H1 (cell line): Measurements from ENCODE around the gene AGT. TPM values are rescaled to one million over a fixed set of nuclear protein-coding genes. Genes with fewer than 3 reads are reported as not detected.

Experiments
- CHD2 ChIP-seq: IDR thresholded peaks from 2 replicates; pipeline ENCODE4 v1.6.1; 2012; ENCODE audit warnings: low read length, improper control_type of control experiment
- EP300 ChIP-seq, 2 experiments: IDR thresholded peaks; 1 replicate in 1 of 2; 2 replicates in 1 of 2; pipeline ENCODE4 v1.6.1; 2011 to 2012; ENCODE audit warnings: low read depth in 2 of 2, low read length in 2 of 2, mild to moderate bottlenecking in 2 of 2, borderline replicate concordance in 1 of 2, inconsistent platforms in 1 of 2, moderate library complexity in 1 of 2
- JUND ChIP-seq: IDR thresholded peaks from 2 replicates; pipeline ENCODE4 v1.6.1; 2011; ENCODE audit warnings: mild to moderate bottlenecking, improper control_type of control experiment, low read length
- KDM5A ChIP-seq: fragments of 200-600 bp; IDR thresholded peaks from 2 replicates; pipeline ENCODE4 v1.7.1; 2012; ENCODE audit warnings: mild to moderate bottlenecking, low read length, inconsistent platforms, mixed read lengths
- SIN3A ChIP-seq, 2 experiments: IDR thresholded peaks in 1 of 2; conservative IDR thresholded peaks in 1 of 2; 2 replicates each; pipeline ENCODE4 v1.6.1; 2011 to 2012; ENCODE audit warnings: low read length in 2 of 2, improper control_type of control experiment in 1 of 2, low read depth in 1 of 2, mild to moderate bottlenecking in 1 of 2
- SIX5 ChIP-seq: IDR thresholded peaks from 2 replicates; pipeline ENCODE4 v1.6.1; 2011; ENCODE audit warnings: mild to moderate bottlenecking, low read depth, low read length
- polyA plus RNA-seq, 7 experiments: library from polyadenylated mRNA; depleted of rRNA in 3 of 7; stranded (reverse) in 5 of 7; unstranded in 2 of 7; fragments of >200 nt in 5 of 7; fragments of 200-250 nt in 2 of 7; gene quantifications; 1 replicate in 5 of 7; 2 replicates in 1 of 7; 4 replicates in 1 of 7; pipeline versions ENCODE4 v1.2.1 to v1.2.3, GENCODE V29; 2011 to 2013; ENCODE audit warnings: missing spikeins in 2 of 7, mixed read lengths in 2 of 7
- total RNA-seq: library from RNA; stranded (reverse); fragmentation: NEBNext Ultra II Directional; extraction: Animal tissue kit (Norgen Biotek cat#: 25700); gene quantifications from 2 replicates; pipeline ENCODE4 v1.2.1, GENCODE V29; 2021
- TF ChIP-seq, protein P1 (sequence below): IDR thresholded peaks from 2 replicates; pipeline ENCODE4 v1.6.1; 2011; ENCODE audit warnings: low read length, improper control_type of control experiment

Gene AGT
- total and polyA plus RNA-seq, 2 of the 8 experiments (the other 6 are each of a cell fraction or from before 2014, with no cell fraction given), result 0.20 TPM; not detected in 1

DNA sequence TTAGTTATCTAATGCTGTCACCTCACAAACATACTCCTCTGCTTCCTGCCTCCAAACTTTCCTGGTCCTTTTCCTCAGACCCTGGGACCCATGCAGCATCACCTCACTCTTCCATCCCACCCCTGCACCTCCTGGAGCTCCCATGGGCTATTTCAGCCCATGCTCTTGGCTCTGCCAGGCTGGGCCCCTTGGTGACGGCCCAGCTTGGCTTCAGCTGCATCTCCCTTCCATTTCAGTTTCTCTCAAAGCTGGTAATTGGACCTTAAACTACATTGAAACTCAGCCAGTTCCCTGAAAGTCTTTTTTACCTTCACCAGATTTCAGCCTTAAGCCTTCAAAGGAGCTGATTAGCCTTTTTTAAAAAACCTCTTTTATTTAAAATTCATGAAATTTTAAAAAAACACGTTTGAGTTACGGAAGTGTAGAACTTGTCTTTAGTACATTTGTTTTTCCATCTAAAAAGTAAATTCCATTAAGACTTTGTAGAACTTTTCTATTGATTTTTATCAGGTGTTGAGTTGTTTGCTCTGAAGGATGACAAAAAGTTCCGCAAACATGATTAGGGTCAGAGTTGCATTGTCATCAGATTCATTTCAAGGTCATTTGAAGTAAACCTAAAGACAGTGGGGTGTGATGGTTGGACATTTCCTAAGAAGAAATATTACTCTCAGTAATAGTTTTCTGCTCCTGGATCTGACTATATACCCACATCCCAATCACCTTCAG lies 33.5 kb downstream of the AGT start (continued):
- TF ChIP-seq, protein P1, sequence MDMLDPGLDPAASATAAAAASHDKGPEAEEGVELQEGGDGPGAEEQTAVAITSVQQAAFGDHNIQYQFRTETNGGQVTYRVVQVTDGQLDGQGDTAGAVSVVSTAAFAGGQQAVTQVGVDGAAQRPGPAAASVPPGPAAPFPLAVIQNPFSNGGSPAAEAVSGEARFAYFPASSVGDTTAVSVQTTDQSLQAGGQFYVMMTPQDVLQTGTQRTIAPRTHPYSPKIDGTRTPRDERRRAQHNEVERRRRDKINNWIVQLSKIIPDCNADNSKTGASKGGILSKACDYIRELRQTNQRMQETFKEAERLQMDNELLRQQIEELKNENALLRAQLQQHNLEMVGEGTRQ, result no peak
- TF ChIP-seq SIX5, result no peak
- TF ChIP-seq EP300 (IDR thresholded peaks at IDR 0.05; ENCODE audit: borderline replicate concordance in 1 of 2, low read depth in 2 of 2, low read length in 2 of 2), result no peak
- no peak for TF ChIP-seq CHD2
- TF ChIP-seq KDM5A, result no peak
- TF ChIP-seq JUND, result no peak
- no peak for TF ChIP-seq SIN3A (conservative IDR thresholded peaks at IDR 0.05 in 1 of 2, IDR thresholded peaks at IDR 0.05 in 1 of 2; ENCODE audit: low read depth in 1 of 2, low read length in 2 of 2)
